SU-DHL-6 (cell line): Measurements from ENCODE around the gene SEPTIN3.

Experiments
- H2AFZ ChIP-seq: fragments of 200-600 bp; sonication (generic); 2 replicates; pipeline ENCODE4 v1.6.1; 2014; ENCODE audit warnings: low read depth, mild to moderate bottlenecking, moderate library complexity, mixed read lengths, antibody characterized with exemption, low read length; ENCODE audit not compliant: severe bottlenecking
- H3F3A ChIP-seq: fragments of 200-600 bp; shearing (Covaris generic); 2 replicates; pipeline ENCODE4 v1.6.0; 2016; ENCODE audit warnings: antibody characterized with exemption, mild to moderate bottlenecking; ENCODE audit not compliant: insufficient read depth
- H3K27ac ChIP-seq: fragments of 200-600 bp; sonication (generic); 2 replicates; pipeline ENCODE4 v1.5.1; 2016; ENCODE audit warnings: low read depth, mild to moderate bottlenecking, low read length, moderate library complexity, mixed read lengths
- H3K27me3 ChIP-seq: fragments of 200-600 bp; sonication (generic), shearing (Covaris generic); 2 replicates; pipeline ENCODE4 v1.6.0; 2014; ENCODE audit warnings: mild to moderate bottlenecking, low read length
- H3K36me3 ChIP-seq: fragments of 200-600 bp; sonication (generic); 2 replicates; pipeline ENCODE4 v1.6.1; 2014; ENCODE audit warnings: mild to moderate bottlenecking, low read length, mixed read lengths
- H3K4me2 ChIP-seq: fragments of 300-600, 200-600 bp; shearing (Covaris generic), sonication (generic); 2 replicates; pipeline ENCODE4 v1.6.0; 2014; ENCODE audit warnings: low read length, low read depth, mild to moderate bottlenecking; ENCODE audit not compliant: poor library complexity, severe bottlenecking
- H3K4me3 ChIP-seq: fragments of 200-600 bp; sonication (generic); 2 replicates; pipeline ENCODE4 v1.5.1; 2014; ENCODE audit warnings: antibody characterized with exemption, low read length, mild to moderate bottlenecking, mixed read lengths; ENCODE audit not compliant: insufficient read depth, poor library complexity, severe bottlenecking
- H3K79me2 ChIP-seq: fragments of 200-600 bp; sonication (generic); 2 replicates; pipeline ENCODE4 v1.6.1; 2014; ENCODE audit warnings: mild to moderate bottlenecking, low read length, moderate library complexity; ENCODE audit not compliant: insufficient read depth
- H3K9ac ChIP-seq: fragments of 200-600 bp; sonication (generic); 2 replicates; pipeline ENCODE4 v1.7.0; 2014; ENCODE audit warnings: mild to moderate bottlenecking, low read length
- H3K9me2 ChIP-seq: fragments of 200-600 bp; sonication (generic); replicated peaks from 2 replicates; pipeline ENCODE4 v1.6.1; 2014; ENCODE audit warnings: low read length; ENCODE audit not compliant: insufficient read depth
- H3K9me3 ChIP-seq: fragments of 200-600 bp; sonication (generic); 2 replicates; pipeline ENCODE4 v1.6.1; 2014; ENCODE audit warnings: low read length, mixed read lengths; ENCODE audit not compliant: insufficient read depth
- H4K20me1 ChIP-seq: fragments of 200-600 bp; sonication (generic); 2 replicates; pipeline ENCODE4 v1.6.1; 2014; ENCODE audit warnings: low read depth, mild to moderate bottlenecking, antibody characterized with exemption, low read length, moderate library complexity, mixed read lengths
- CTCF ChIP-seq: fragments of 200-600 bp; sonication (generic); IDR thresholded peaks from one replicate; pipeline ENCODE4 v1.5.1; 2017; ENCODE audit warnings: antibody characterized with exemption, mild to moderate bottlenecking, low read length, moderate library complexity; ENCODE audit not compliant: insufficient read depth, poor library complexity, severe bottlenecking
- EZH2phosphoT487 ChIP-seq: fragments of 200-600 bp; sonication (generic), shearing (Covaris generic); conservative IDR thresholded peaks from 2 replicates; pipeline ENCODE4 v1.6.1; 2018; ENCODE audit warnings: mild to moderate bottlenecking, antibody characterized with exemption, low read length, moderate library complexity, mixed read lengths

Gene SEPTIN3

GRCh38 chr22:41943661-41944209 lies 25.5 kb upstream of the SEPTIN3 start:
- H3K9me2 ChIP-seq, result no peaks in the 10 kb centered on the region
- H3K9ac ChIP-seq, result no peak overlapping the region; the same call in 1 of the 2 replicates
- 0 out of 2 replicates have a peak overlapping the region, but pooled peaks have one; percentile 11 for H3K27ac ChIP-seq
- peaks cover 17% of the 10 kb centered on the region for H3K36me3 ChIP-seq
- H3K4me3 ChIP-seq, result no peak overlapping the region
- no peaks in the 10 kb centered on the region for H3K9me3 ChIP-seq
- H3K4me2 ChIP-seq, result peak overlapping the region; percentile 6
- no peaks in the 10 kb centered on the region for H4K20me1 ChIP-seq
- H3K27me3 ChIP-seq, result no peaks in the 10 kb centered on the region
- peaks cover 53% of the 10 kb centered on the region for H3F3A ChIP-seq
- peaks cover 23% of the 10 kb centered on the region for H3K79me2 ChIP-seq
- TF ChIP-seq EZH2phosphoT487 (no peak), CTCF (no peak)
- H2AFZ ChIP-seq, result no peak overlapping the region

- Histone ChIP-seq H3K27ac (peak within 1 kb of the TSS; percentile 92), H3K9me3 (no peaks in the 10 kb centered on the region), H3K4me3 (peak within 1 kb of the TSS; percentile 85), H2AFZ (peak within 1 kb of the TSS; percentile 13), H3K4me2 (peak within 1 kb of the TSS; percentile 93), H3K9me2 (no peaks in the 10 kb centered on the region), H3K36me3 (peaks cover 11% of the 10 kb centered on the region), H3K9ac (peak within 1 kb of the TSS; percentile 98), H3F3A (peaks cover 22% of the 10 kb centered on the region), H3K27me3 (no peaks in the 10 kb centered on the region), H4K20me1 (no peaks in the 10 kb centered on the region), H3K79me2 (peaks cover 23% of the 10 kb centered on the region)
- TF ChIP-seq CTCF (no peak), EZH2phosphoT487 (no peak)
Measured at GRCh38 chr22:41946629-41947423, 22.4 kb upstream of the SEPTIN3 start, which contains the start of gene CENPM. Gene CENPM, minus strand, starts transcription at chr22:41947152. Its CDS starts 76 bp downstream, at chr22:41947076.

GRCh38 chr22:41947424-41948080 lies 21.7 kb upstream of the SEPTIN3 start:
- peak overlapping the region; percentile 98 for H3K9ac ChIP-seq
- no peaks in the 10 kb centered on the region for H3K9me3 ChIP-seq
- TF ChIP-seq EZH2phosphoT487, result no peak
- TF ChIP-seq CTCF, result no peak
- peak overlapping the region; percentile 92; the same call in 1 of the 2 replicates for H3K27ac ChIP-seq
- H3K4me2 ChIP-seq, result peak overlapping the region; percentile 93
- peak overlapping the region; percentile 13 for H2AFZ ChIP-seq
- no peaks in the 10 kb centered on the region for H3K9me2 ChIP-seq
- peaks cover 11% of the 10 kb centered on the region for H3K36me3 ChIP-seq
- no peaks in the 10 kb centered on the region for H3K27me3 ChIP-seq
- peaks cover 19% of the 10 kb centered on the region for H3F3A ChIP-seq
- H3K4me3 ChIP-seq, result peak overlapping the region; percentile 85
- no peaks in the 10 kb centered on the region for H4K20me1 ChIP-seq
- H3K79me2 ChIP-seq, result peaks cover 23% of the 10 kb centered on the region
